Spleen (tissue), 11 donors: Measurements from ENCODE around the gene CERS3. TPM values are rescaled to one million over a fixed set of nuclear protein-coding genes. Genes with fewer than 3 reads are reported as not detected.

Source experiments
- DNase-seq: peaks from one replicate; pipeline ENCODE4 v3.0.0-alpha.2; 2020
- H3K27ac ChIP-seq, 8 donors: fragments of 200-600 bp; sonication (generic) in 7 of 8; 1 replicate in 4 of 8; 2 replicates in 4 of 8; pipeline versions ENCODE4 v1.5.0 to v1.8.0; 2016 to 2021; ENCODE audit warnings: inconsistent platforms in 4 of 8, mild to moderate bottlenecking in 4 of 8, moderate library complexity in 1 of 8
- H3K27me3 ChIP-seq, 7 donors: fragments of 200-600 bp; sonication (generic) in 6 of 7; replicated peaks in 1 of 7; 1 replicate in 4 of 7; 2 replicates in 3 of 7; pipeline versions ENCODE4 v1.5.0 to v1.8.0; 2016 to 2021; ENCODE audit warnings: inconsistent platforms in 3 of 7, mild to moderate bottlenecking in 1 of 7
- H3K36me3 ChIP-seq, 6 donors: fragments of 200-600 bp; sonication (generic) in 5 of 6; 1 replicate in 4 of 6; 2 replicates in 2 of 6; pipeline versions ENCODE4 v1.5.0 to v1.8.0; 2016 to 2021; ENCODE audit warnings: inconsistent platforms in 2 of 6
- H3K4me1 ChIP-seq, 6 donors: fragments of 200-600 bp; sonication (generic) in 5 of 6; 1 replicate in 3 of 6; 2 replicates in 3 of 6; pipeline versions ENCODE4 v1.5.0 to v1.8.0; 2016 to 2021; ENCODE audit warnings: inconsistent platforms in 3 of 6
- H3K4me3 ChIP-seq, 8 donors: fragments of 200-600 bp; sonication (generic) in 7 of 8; 1 replicate in 4 of 8; 2 replicates in 4 of 8; pipeline versions ENCODE4 v1.5.0 to v1.8.0; 2016 to 2021; ENCODE audit warnings: inconsistent platforms in 4 of 8, mild to moderate bottlenecking in 4 of 8, moderate library complexity in 2 of 8
- H3K9me3 ChIP-seq, 8 donors: fragments of 200-600 bp; sonication (generic) in 7 of 8; 1 replicate in 4 of 8; 2 replicates in 4 of 8; pipeline versions ENCODE4 v1.5.0 to v1.8.0; 2016 to 2021; ENCODE audit warnings: inconsistent platforms in 4 of 8
- CTCF ChIP-seq, 11 experiments: fragments of 200-600 bp in 7 of 11; fragments of 450-650 bp in 4 of 11; sonication (generic) in 4 of 11; IDR thresholded peaks in 8 of 11; conservative IDR thresholded peaks in 3 of 11; 1 replicate in 7 of 11; 2 replicates in 4 of 11; pipeline versions ENCODE4 v1.4.0 to v1.8.0; 2016 to 2021; ENCODE audit warnings: antibody characterized with exemption in 11 of 11, inconsistent platforms in 4 of 11, mild to moderate bottlenecking in 1 of 11
- POLR2A ChIP-seq, 3 donors: fragments of 450-650 bp; IDR thresholded peaks; one replicate each; pipeline ENCODE4 v1.5.1; 2017; ENCODE audit warnings: antibody characterized with exemption in 3 of 3, mild to moderate bottlenecking in 1 of 3
- POLR2AphosphoS5 ChIP-seq, 3 donors: sonication (generic); formaldehyde crosslinking; IDR thresholded peaks; one replicate each; pipeline ENCODE4 v1.5.1; 2017; ENCODE audit warnings: antibody characterized with exemption in 3 of 3
- WGBS, 5 donors: extraction: QIAGEN DNeasy Blood & Tissue Kit in 3 of 5; methylation state at CpG; one replicate each; pipeline versions ENCODE4 v1.1.5 to v1.1.7; 2013 to 2018; 5-methylcytosine and 5-hydroxymethylcytosine counted together
- intact Hi-C: fragments of 100-400 bp; cut with DNase I; formaldehyde crosslinking; loops from one replicate; pipeline ENCODE4 v1.15.0; 2023; ENCODE audit warnings: low total_unique reads
- polyA plus RNA-seq, 3 donors: library from polyadenylated mRNA; stranded (reverse); fragments of 200-250 nt; gene quantifications; one replicate each; pipeline ENCODE4 v1.2.1, GENCODE V29; 2013
- total RNA-seq, 7 donors: library from RNA; depleted of rRNA in 3 of 7; stranded (reverse); fragments of >200 nt in 3 of 7; fragmentation: NEBNext Ultra II Directional in 4 of 7; extraction: Animal tissue kit (Norgen Biotek cat#: 25700) in 4 of 7; gene quantifications; one replicate each; pipeline versions ENCODE4 v1.1.0 to v1.2.1, GENCODE V29; 2016 to 2021
- donor health status: healthy with polysubstance abuse.
- donor health status: DM: no; HTN: no; CAD: no; lungs with moderate emphysema.
- donor health status: DM: no; HTN: no; CAD: no.
- donor health status: Bipolar disorder and iron deficiency.
- donor health status: healthy.
- donor health status: DM: no; HTN: no; CAD: no.
- donor health status: DM: yes; HTN: yes; CAD: no.

Gene CERS3
- total and polyA plus RNA-seq, 10 donors, result 0.04 to 0.41 (median 0.23) TPM; not detected in 4

GRCh38 chr15:100430411-100430810 lies 98.3 kb downstream of the CERS3 start:
- Histone ChIP-seq H3K9me3 (peaks cover 0 to 4% (median 3%) of the 10 kb centered on the region in 8 donors), H3K27me3 (no peaks in the 10 kb centered on the region), H3K36me3 (no peaks in the 10 kb centered on the region), H3K27ac (no peak overlapping the region), H3K4me3 (no peak overlapping the region), H3K4me1 (no peaks in the 10 kb centered on the region)
- TF ChIP-seq POLR2A (IDR thresholded peaks at IDR 0.05) (no peak), POLR2AphosphoS5 (IDR thresholded peaks at IDR 0.05) (no peak), CTCF (IDR thresholded peaks at IDR 0.05 in 8 of 11, conservative IDR thresholded peaks at IDR 0.05 in 3 of 11) (no peak)
- intact Hi-C loops, result no loop called here
- WGBS, 5 donors, result 85 to 93% (median 89%) methylated on average over 1 of the region's 1 CpG
- no peak for DNase-seq

DNA sequence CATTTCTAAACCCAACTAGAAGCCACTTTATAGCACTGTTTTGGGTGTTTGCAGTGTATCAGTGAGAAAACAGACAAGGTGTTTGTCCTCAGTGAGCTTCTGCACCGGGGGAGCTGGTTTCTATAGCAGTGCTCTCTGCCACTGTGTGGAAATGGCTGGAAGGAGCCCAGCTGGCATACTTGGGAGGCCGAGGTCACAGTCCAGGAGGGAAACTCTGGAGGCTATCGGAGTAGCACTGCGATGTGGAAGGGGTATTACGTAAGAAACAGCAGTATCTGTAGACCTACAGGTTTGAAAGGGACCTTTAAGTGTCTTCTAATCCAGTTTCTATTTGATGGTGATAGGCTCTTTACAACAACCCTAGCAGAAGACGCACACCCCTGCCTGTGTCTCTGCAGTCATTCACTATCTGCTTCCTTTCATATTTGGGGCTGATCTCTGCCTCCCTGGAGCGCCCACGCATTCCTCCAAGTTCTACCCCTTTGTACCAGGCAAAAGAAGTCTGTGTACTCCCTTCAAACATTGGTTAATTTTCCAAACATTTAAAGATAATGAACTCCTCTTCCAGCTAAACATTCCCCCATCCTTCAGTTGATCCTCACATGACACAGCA lies 99.5 kb downstream of the CERS3 start:
- no peak overlapping the region for H3K4me3 ChIP-seq
- no peaks in the 10 kb centered on the region for H3K27me3 ChIP-seq
- intact Hi-C loops, result no loop called here
- TF ChIP-seq POLR2A (IDR thresholded peaks at IDR 0.05), result no peak
- no peak for TF ChIP-seq POLR2AphosphoS5 (IDR thresholded peaks at IDR 0.05)
- no peak for TF ChIP-seq CTCF (IDR thresholded peaks at IDR 0.05 in 8 of 11, conservative IDR thresholded peaks at IDR 0.05 in 3 of 11)
- H3K27ac ChIP-seq, result no peak overlapping the region
- peaks cover 0 to 16% (median 15%) of the 10 kb centered on the region in 8 donors for H3K9me3 ChIP-seq
- no peak for DNase-seq
- H3K4me1 ChIP-seq, result no peaks in the 10 kb centered on the region
- H3K36me3 ChIP-seq, result no peaks in the 10 kb centered on the region
- WGBS, 5 donors, result 66 to 79% (median 71%) methylated on average over 8 of the region's 8 CpGs

DNA sequence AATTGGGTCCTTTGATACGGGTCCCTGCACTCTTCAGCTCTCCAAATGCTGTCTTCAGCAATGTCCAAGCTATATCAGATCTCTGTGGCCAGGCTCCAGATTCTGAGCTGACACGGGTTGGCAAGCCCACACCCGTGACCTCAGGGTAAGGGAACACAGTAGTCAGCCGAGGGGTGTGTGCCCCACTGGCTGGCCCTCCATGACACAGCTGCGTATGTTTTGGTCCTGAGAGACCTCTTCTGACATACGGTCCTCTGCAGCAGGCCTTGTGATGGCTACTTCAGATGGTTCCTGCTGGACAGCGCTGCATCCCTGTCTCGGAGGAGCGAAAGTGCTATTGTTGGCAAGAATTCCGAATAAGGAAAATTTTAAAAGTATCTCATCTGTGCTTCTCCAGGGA lies 101.8 kb downstream of the CERS3 start:
- Histone ChIP-seq H3K9me3 (peaks cover 0 to 29% (median 27%) of the 10 kb centered on the region in 8 donors), H3K27ac (no peak overlapping the region), H3K4me3 (no peak overlapping the region), H3K27me3 (no peaks in the 10 kb centered on the region), H3K36me3 (no peaks in the 10 kb centered on the region), H3K4me1 (no peaks in the 10 kb centered on the region)
- 90 to 95% (median 92%) methylated on average over 10 of the region's 10 CpGs for WGBS, 5 donors
- intact Hi-C loops, result no loop called here
- DNase-seq, result no peak
- no peak for TF ChIP-seq POLR2AphosphoS5 (IDR thresholded peaks at IDR 0.05)
- no peak for TF ChIP-seq CTCF (IDR thresholded peaks at IDR 0.05 in 8 of 11, conservative IDR thresholded peaks at IDR 0.05 in 3 of 11)
- TF ChIP-seq POLR2A (IDR thresholded peaks at IDR 0.05), result no peak

DNA sequence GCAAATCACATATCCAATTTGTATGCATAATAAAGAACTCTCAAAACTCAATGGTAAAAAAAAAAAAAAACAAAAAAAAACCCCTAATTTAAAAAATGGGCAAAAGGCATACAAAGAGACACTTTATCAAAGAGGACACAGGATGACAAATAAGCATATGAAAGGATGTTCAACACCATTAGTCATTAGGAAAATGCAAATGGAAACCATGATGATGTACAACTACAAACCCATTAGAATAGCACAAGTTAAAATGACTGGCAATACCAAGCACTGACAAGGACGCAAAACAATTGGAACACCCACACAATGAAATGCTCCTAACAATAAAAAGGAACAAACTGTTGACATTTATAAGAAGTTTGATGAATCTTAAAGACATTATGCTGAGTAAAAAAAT lies 123.6 kb downstream of the CERS3 start:
- H3K36me3 ChIP-seq, result no peaks in the 10 kb centered on the region
- no peak for TF ChIP-seq CTCF (IDR thresholded peaks at IDR 0.05 in 8 of 11, conservative IDR thresholded peaks at IDR 0.05 in 3 of 11)
- no peak for TF ChIP-seq POLR2A (IDR thresholded peaks at IDR 0.05)
- no peak for TF ChIP-seq POLR2AphosphoS5 (IDR thresholded peaks at IDR 0.05)
- intact Hi-C loops, result no loop called here
- no peak overlapping the region for H3K27ac ChIP-seq
- no peaks in the 10 kb centered on the region for H3K4me1 ChIP-seq
- 83 to 100% (median 96%) methylated on average over 1 of the region's 1 CpG for WGBS, 5 donors
- H3K4me3 ChIP-seq, result no peak overlapping the region
- peaks cover 0 to 20% (median 0%) of the 10 kb centered on the region in 7 donors for H3K27me3 ChIP-seq
- no peak for DNase-seq
- peaks cover 0 to 22% (median 11%) of the 10 kb centered on the region in 8 donors for H3K9me3 ChIP-seq
